Stimulated activated CD4-positive, alpha-beta T cell treated with anti-CD3 and anti-CD28 coated beads, Interleukin-4, amount 100 ng/mL, for 48 hours (primary cell): ENCODE data around the gene HEATR5A.
A peak's percentile ranks its signal among the peaks of the same experiment; 100 is the strongest.
"Not testable (repeated sequence)": the region's sequence is repeated elsewhere in the genome, so short reads cannot be mapped to it uniquely, and the experiment has no call there.

ENCODE experiments used
- DNase-seq, 2 donors: peaks; one replicate each; pipeline ENCODE4 v3.0.0-alpha.2; 2020; ENCODE audit warnings: low read depth in 2 of 2

HEATR5A gene

GRCh38 chr14:31283578-31284252 lies 136.6 kb downstream of the HEATR5A start:
- DNase-seq: no peak

- DNase-seq: no peak
Measured at GRCh38 chr14:31283153-31283552, 137.2 kb downstream of the HEATR5A start.

- no peak for DNase-seq
Measured at GRCh38 chr14:31280871-31281220, 139.5 kb downstream of the HEATR5A start.

GRCh38 chr14:31280132-31280870 lies 140.0 kb downstream of the HEATR5A start:
- DNase-seq: no peak

- DNase-seq: no peak
Measured at GRCh38 chr14:31278883-31279282, 141.5 kb downstream of the HEATR5A start.

- DNase-seq: no peak
Measured at GRCh38 chr14:31277085-31277484, 143.3 kb downstream of the HEATR5A start.

- not testable (repeated sequence) for DNase-seq
Measured at GRCh38 chr14:31276417-31276816, 143.9 kb downstream of the HEATR5A start.

- DNase-seq: no peak
Measured at GRCh38 chr14:31275731-31276130, 144.6 kb downstream of the HEATR5A start.

- no peak for DNase-seq
Measured at GRCh38 chr14:31271648-31272047, 148.7 kb downstream of the HEATR5A start.

- peak; percentile 5 to 12 for DNase-seq
Measured at GRCh38 chr14:31270196-31270772, 150.1 kb downstream of the HEATR5A start.

- no peak for DNase-seq
Measured at GRCh38 chr14:31269634-31270195, 150.6 kb downstream of the HEATR5A start.

- DNase-seq: no peak
Measured at GRCh38 chr14:31268216-31268615, 152.1 kb downstream of the HEATR5A start.

- DNase-seq: no peak
Measured at GRCh38 chr14:31266437-31267331, 153.7 kb downstream of the HEATR5A start.

- DNase-seq: no peak
Measured at GRCh38 chr14:31265701-31266398, 154.5 kb downstream of the HEATR5A start.

GRCh38 chr14:31263485-31264133 lies 156.7 kb downstream of the HEATR5A start:
- DNase-seq: no peak

- no peak for DNase-seq
Measured at GRCh38 chr14:31261859-31262731, 158.3 kb downstream of the HEATR5A start.

GRCh38 chr14:31261523-31261858 lies 158.9 kb downstream of the HEATR5A start:
- no peak for DNase-seq

GRCh38 chr14:31259040-31259435 lies 161.3 kb downstream of the HEATR5A start:
- not testable (repeated sequence) for DNase-seq

GRCh38 chr14:31258427-31259039 lies 161.8 kb downstream of the HEATR5A start:
- no peak for DNase-seq
